Ovary (tissue), 3 donors: ENCODE measurements around the gene CHST13.

Experiments
- CTCF ChIP-seq, 3 donors: fragments of 450-650 bp in 2 of 3; fragments of 200-600 bp in 1 of 3; IDR thresholded peaks; one replicate each; pipeline versions ENCODE4 v1.5.1 to v1.8.0; 2016 to 2022; ENCODE audit warnings: antibody characterized with exemption in 3 of 3, mild to moderate bottlenecking in 1 of 3
- EP300 ChIP-seq: sonication (generic); formaldehyde crosslinking; IDR thresholded peaks from one replicate; pipeline ENCODE4 v1.6.1; 2017; ENCODE audit warnings: antibody characterized with exemption
- POLR2A ChIP-seq: fragments of 450-650 bp; IDR thresholded peaks from one replicate; pipeline ENCODE4 v1.6.1; 2017; ENCODE audit warnings: antibody characterized with exemption, mild to moderate bottlenecking, moderate library complexity
- donor health status: DM: no; HTN: no; CAD: no.

GRCh38 chr3:126494970-126495230 lies 29.1 kb upstream of the CHST13 start:
- TF ChIP-seq POLR2A (no peak), CTCF (IDR thresholded peaks at IDR 0.05) (no peak), EP300 (no peak)
